NCI-H1092 treated with DMSO at 0.1 percent for 48 hours (cell line): ENCODE measurements around the gene HYI.
A peak's percentile ranks its signal among the peaks of the same experiment; 100 is the strongest.
"Not testable (repeated sequence)": the region's sequence is repeated elsewhere in the genome, so short reads cannot be mapped to it uniquely, and the experiment has no call there.

ENCODE experiments used
- DNase-seq: peaks from one replicate; lab custom pipeline; 2025; lab: John Stamatoyannopoulos, UW

Gene HYI

DNA sequence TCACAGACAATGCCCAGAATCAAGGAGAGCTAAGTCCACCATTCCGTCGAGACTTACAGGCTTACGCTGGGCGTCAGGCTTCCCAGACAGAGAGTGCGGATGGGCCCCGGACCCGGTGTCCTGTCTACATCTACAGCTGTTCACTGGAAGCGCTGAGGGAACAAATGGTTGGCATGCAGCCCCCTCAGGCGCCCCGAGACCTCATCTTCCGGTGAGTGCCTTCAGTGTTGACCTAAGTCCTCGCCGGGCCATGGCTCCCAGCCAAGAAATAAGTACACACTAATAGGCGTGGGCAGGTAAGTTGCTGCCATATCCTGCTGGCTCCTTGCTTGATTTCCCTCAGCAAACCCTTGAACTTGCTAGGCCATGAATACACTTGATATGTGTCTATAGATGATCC, 26.2 kb downstream of the HYI start:
- no peak for DNase-seq

DNA sequence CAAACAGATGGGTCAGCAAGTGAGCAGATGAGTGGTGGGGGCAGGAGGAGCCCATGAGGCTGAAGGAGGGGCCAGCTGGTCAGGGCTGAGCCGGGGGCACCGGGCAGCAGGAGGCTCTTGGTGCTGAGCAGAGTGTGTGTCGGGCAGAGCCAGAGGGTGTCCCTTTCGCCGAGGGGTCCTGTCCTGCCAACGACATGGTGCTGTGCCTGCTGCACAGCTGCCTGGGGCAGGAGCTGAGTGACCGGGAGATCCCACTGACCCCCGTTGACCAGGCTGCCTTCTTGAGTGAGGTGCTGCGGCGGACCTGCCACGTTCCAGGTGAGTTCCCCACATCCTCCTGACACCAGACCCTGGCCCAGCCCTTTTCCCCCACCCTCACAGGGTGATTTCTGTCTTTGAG, 27.5 kb downstream of the HYI start:
- DNase-seq: no peak

DNA sequence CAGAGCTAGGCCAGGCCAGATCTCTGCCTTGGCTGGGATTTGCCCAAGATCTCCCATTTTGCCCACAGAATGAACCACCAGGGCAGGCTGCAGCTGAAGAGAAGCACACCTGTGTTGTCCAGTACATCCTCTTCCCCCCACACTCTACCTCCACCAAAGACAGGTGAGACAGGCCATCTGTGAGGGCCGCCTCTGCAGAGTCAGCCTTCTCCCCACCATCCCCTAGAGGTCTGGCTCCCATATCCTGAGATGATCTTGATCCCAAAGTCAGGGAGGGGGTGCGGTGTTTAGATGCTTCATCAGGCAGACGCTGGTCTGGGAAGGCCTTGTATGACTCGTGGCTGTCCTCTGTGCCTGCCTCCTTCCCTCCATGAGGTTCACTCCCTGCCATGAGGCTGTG, 28.7 kb downstream of the HYI start:
- no peak for DNase-seq

DNA sequence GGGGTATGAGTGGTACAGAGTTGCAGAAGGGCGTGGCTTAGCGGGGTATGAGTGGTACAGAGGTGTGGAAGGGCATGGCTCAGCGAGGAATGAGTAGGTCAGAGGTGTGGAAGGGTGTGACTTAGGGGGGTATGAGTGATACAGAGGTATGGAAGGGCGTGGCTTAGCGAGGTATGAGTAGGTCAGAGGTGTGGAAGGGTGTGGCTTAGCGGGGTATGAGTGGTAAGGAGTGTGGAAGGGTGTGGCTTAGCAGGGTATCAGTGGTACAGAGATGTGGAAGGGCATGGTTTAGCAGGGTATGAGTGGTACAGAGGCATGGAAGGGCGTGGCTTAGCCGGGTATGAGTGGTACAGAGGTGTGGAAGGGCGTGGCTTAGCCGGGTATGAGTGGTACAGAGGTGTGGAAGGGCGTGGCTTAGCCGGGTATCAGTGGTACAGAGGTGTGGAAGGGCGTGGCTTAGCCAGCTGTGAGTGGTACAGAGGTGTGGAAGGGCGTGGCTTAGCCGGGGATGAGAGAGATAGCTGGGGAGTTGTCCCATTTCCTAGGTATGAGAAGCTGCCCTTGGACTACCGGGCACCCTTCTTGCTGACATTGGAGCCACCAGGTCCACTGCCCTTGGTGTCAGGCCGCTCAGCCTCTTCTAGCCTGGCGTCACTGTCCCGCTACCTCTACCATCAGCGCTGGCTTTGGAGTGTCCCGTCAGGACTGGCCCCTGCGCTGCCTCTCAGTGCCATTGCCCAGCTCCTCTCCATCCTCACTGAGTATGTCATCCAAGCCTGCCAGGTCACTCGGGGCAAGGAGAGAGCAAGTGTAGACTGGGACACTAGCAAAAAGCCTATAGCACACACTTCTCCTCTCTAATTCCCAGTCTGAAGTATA, 29.8 kb downstream of the HYI start:
- no peak for DNase-seq

DNA sequence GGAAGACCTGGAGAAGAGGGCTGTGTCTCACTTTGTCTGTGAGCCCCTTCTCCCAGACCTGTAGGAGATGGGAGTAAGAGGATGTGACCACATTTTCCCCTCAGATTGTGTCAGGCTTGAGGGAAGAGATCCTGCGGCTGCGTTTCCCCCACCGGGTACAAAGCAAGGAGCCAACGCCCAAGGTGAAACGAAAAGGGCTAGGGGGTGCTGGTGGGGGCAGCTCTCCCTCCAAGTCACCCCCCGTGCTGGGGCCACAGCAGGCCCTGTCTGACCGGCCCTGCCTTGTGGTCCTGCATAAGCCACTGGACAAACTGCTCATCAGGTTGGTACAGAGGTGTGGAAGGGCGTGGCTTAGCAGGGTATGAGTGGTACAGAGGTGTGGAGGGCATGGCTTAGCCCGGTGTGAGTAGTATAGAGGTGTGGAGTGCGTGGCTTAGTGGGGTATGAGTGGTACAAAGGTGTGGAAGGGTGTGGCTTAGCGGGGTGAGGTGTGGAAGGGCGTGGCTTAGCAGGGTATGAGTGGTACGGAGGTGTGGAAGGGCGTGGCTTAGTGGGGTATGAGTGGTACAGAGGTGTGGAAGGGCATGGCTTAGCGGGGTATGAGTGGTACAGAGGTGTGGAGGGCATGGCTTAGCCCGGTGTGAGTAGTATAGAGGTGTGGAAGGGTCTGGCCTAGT, 30.6 kb downstream of the HYI start:
- DNase-seq: no peak

DNA sequence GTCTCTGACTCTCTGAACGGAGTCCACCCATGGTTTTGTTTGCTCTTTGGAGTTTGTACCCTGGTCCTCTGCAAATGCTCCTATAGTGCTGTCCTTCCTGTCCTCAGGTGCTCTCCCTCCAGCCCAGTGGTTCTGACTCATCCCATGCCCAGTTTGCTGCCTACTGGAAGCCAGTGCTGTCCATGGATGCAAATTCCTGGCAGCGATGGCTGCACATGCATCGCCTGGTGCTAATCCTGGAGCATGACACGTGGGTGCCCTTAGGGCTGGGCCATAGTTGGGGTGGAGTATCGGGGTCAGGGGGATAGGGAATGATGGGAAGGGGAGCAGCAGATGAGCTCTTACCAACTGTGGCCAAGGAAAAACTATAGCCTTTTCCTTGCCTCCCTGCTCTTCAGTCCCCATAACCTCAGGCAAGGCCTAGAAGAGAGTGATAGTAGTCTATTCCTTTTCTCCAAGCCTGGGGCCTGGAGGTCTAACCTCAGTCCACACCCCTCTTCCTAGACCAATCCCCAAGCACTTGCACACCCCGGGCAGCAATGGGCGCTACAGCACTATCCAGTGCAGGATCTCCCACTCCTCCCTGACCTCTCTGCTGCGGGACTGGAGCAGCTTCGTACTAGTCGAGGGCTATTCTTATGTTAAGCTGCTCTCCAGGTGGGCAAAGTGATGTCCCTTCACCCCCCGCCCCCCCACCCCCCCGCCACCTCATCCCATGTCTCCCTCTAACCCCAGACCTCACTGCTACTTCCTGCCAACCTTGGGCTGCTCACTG, 31.6 kb downstream of the HYI start:
- DNase-seq: no peak

DNA sequence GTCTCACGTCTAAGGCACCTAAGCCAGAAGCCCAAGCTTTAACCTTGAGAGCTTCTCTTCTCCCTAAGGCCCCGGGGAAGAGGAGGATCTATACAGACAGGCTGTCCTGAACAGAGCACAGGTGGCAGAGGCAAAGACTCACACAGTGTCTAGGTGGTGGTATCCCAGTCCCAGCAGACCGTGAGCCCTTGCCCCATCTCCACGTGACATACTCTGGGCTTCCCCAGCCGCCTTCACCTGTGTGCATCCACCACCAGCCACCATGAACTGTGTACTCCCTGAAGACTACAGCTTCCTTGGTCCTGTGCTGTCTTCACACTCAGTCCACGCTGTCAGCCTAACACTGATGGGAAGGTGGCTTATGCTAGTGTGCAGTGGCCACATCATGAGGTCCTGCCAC, 32.3 kb downstream of the HYI start:
- DNase-seq: no peak

DNA sequence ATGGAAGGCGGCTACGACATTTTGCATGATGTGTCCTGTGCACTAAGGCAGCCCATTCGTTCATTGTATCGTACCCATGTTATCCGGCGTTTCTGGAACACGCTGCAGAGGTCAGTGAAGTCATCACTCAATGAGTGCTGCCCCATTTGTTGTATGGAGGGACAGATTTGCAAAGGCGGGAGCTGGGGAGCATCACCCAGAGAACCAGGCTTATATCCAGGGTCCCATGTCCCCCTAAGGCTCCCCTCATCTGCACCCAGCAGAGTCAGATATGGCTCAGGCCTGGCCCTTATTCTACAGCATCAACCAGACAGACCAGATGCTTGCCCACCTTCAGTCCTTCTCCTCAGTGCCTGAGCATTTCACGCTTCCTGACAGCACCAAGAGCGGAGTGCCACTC, 32.9 kb downstream of the HYI start:
- DNase-seq: no peak

DNA sequence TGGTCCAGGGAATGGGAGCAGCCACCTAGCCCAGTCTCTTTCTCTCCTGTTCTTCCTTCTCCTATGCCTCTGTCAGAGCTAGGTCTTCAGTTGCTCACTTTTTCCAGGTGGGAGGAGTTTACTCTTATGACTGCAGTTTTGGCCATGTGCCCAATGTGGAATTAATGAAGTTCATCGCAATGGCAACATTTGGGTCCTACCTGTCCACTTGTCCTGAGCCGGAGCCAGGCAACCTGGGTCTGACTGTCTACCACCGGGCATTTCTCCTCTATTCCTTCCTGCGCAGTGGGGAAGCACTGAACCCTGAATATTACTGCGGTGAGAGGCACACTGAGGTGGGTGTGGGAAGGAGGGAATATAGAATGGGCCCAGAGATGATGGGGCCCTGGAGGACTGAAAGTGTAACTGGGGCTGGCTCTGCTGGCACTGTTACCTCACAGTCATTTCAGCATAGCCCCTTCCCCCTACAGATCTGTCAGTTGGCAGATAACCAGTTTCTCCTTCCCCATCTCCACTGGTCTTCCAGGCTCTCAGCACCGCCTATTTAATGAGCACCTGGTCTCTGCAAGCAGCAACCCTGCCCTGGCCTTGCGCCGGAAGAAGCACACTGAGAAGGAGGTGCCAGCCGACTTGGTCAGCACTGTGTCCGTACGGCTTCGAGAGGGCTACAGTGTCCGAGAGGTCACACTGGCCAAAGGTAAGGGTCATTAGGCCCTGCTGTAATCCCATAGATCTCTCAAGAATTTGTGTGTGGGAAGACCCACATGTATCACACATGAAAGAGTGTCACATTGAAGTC, 33.9 kb downstream of the HYI start:
- no peak for DNase-seq

DNA sequence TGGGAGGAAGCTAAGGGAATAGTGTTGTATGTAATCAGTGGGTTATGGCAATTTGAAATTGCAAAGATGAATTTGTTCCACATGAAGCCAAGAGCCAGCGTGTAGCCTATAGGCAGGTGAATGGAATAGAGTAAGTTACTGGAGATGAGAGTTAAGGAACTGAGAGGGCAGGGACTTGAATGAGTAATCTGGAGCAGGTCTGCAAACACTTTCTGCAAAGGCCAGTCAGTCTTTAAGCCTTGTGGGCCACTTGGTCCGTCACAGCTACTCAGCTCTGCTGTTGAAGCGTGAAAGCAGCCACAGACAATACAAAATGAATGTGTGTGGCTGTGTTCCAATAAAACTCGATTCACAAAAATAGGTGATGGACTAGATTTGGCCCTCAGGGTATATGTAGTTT, 34.9 kb downstream of the HYI start:
- no peak for DNase-seq

DNA sequence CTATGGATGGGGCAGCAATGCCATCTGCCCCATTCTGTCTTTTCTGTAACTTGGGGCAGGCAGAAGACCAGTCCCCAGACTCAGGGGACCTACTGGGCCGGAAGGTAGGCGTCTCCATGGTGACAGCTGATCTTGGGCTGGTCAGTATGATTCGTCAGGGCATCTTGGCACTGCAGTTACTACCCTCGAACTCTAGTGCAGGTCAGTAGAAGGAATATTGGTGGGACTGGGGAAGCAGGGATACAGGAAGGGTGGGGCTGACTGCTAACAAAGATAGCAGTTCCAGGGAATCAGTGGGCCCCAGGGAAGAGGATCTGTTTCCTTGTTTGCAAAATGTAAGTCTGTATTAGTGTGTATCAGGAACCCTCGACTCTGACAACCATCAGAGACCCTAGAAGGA, 37.8 kb downstream of the HYI start:
- DNase-seq: no peak

DNA sequence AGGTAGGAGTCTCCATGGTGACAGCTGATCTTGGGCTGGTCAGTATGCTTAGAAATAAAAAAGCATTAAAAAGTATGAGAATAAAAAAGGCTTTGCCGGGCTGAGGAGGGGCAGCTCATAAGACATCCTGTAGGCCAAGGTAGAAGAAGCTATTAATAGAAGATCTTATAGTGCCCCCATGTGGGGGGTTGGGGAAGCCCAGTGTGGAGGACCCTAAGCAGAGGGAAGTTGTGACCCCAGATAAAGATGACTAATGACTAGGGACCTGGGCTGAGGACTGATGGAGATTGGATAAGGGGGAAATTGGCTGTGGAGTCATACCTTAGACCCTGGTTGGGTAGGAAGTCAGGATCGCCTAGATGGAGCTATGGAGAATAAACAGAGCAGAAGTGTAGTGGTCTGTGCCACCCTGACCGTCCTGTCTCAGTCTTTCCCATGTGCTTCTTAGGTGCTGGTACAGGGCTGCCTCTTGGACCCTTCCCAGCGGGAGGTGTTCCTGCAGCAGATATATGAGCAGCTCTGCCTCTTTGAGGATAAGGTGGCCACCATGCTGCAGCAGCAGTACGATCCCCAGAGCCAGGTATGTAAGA, 39.0 kb downstream of the HYI start:
- peak; percentile 64 for DNase-seq

DNA sequence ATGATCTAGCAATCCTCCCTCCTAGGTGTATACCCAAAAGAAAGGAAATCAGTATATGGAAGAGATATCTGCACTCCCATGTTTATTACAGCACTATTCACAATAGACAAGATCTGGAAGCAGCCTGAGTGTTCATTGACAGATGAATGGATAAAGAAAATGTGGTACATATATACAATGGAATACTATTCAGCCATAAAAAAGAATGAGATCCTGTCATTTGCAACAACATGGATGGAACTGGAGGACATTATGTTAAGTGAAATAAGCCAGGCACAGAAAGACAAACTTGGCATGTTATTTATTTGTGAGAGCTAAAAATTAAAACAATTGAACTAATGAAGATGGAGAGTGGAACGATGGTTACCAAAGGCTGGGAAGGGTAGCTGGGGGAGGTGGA, 40.3 kb downstream of the HYI start:
- DNase-seq: not testable (repeated sequence)

DNA sequence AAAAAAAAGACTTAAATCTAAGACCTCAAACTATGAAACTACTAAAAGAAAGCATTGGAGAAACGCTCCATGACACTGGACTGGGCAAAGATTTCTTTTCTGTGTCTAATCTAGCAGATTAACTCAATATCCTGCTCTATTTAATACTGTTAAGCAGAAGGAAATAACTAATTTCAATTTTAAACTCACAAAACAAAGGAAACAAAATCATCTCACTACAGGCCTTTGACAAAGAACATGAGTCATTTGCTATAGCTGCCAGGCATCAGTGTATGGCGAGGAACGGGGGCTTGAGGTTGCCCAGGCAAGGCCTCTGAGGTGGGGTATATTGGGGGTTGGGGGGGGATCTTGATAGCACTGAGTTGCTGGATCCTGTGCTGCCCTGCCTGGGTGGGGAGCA, 43.2 kb downstream of the HYI start:
- DNase-seq: no peak

DNA sequence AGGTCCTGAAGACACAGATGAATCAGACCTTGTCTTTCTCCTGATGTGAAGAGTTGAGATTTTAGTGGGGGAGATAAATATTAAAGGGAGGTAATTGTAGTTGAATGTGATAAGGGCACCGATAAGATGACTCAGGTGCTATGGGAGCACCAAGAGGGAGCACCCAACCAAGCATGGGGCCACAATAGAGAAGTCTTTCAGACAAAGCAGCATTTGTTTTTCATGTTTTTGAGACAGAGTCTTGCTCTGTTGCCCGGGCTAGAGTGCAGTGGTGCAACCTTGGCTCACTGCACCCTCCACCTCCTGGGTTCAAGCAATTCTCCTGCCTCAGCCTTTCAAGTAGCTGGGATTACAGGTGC, 47.9 kb downstream of the HYI start:
- no peak for DNase-seq

DNA sequence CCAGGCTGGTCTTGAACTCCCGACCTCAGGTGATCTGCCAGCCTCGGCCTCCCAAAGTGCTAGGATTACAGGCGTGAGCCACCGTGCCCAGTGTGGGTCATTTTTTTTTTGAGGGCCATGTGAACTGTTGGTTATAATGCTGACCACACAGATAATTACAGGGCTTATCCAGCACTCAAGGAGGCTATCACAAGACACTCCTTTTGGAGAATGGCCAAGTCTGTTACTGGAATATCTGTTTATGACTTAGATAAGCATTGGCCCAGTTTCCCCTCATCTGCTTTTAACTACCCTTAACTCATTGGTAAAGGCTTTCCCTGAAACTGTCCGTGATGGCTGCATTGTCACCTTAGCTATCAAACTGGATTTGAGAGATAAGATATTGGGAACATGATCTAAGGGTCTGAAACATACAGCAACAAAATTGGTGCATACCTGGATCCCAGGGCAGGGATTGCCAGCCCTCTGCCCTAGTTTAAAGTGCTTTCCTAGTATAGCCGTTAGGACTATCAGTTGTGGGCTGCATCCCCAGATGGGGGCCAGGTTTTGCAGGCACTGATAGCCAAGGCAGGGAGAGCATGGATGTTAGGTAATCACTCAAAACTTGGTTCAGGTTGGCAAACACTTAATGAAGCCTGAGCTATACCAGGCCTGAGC, 48.4 kb downstream of the HYI start:
- no peak for DNase-seq

DNA sequence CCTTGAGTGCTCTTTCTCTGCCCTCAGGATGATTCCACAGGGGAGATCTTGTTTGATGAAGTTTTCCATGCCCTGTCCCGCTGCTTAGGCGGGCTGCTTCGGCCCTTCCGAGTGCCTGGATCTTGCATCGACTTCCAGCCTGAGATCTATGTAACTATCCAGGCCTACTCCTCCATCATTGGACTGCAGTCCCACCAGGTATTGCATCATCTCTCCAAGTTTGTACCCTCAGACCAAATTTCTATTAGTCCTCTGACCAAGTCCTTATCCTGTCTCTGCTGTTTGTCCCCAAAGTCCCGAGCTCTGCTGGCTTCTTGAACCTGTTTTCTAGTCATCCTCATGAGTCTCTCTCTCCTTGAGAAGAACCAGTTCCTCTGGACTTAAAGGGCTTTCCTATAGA, 49.4 kb downstream of the HYI start:
- DNase-seq: no peak

DNA sequence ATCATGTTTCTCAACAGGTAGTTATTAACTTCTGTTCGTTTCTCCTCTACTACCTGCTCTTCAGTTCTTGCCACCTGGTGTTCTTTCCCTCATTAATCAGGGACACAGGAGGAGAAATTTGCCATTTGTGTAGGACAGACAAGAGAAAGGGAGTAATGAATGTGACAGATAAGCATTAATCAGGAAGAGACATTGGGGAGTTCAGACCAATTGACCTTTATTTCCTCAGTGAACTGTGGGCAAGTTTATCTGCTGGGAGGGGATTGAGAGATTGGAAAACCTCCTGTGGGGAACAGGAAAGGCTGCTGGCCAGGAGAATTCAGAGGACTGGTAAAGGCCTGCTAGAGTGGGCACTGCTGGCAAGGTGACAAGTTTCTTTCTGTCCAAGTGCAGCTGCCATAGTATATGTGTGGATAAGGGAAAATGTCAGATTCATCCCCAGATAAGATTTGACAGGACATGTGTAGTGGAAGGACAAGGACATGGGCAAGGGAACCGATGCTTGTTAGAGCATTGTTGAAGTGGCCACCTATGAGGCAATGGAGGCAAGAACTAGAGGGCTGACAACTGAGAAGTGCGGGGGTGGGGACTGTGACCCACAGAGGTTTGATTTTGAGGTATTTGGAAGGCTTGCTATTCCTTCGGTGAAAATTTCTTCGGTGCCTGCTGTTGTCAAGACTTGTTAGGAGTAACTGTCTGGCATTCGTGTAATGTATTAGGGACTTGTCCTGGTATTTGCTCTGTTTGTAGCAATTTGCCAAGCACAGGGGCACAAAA, 51.5 kb downstream of the HYI start:
- no peak for DNase-seq
